Thyroid gland (tissue), 4 donors: Measurements from ENCODE around the gene PHACTR1.

ENCODE experiments used
- POLR2A ChIP-seq, 2 donors: fragments of 450-650 bp; IDR thresholded peaks; one replicate each; pipeline ENCODE4 v1.6.1; 2017; ENCODE audit warnings: antibody characterized with exemption in 2 of 2, mild to moderate bottlenecking in 2 of 2, moderate library complexity in 1 of 2
- TF ChIP-seq, protein P1 (sequence below), 6 experiments: fragments of 200-600 bp in 3 of 6; fragments of 450-650 bp in 3 of 6; sonication (generic) in 3 of 6; IDR thresholded peaks; one replicate each; pipeline ENCODE4 v1.5.1; 2016 to 2019; ENCODE audit warnings: antibody characterized with exemption in 6 of 6, mild to moderate bottlenecking in 2 of 6, inconsistent platforms in 1 of 6, moderate library complexity in 1 of 6

DNA sequence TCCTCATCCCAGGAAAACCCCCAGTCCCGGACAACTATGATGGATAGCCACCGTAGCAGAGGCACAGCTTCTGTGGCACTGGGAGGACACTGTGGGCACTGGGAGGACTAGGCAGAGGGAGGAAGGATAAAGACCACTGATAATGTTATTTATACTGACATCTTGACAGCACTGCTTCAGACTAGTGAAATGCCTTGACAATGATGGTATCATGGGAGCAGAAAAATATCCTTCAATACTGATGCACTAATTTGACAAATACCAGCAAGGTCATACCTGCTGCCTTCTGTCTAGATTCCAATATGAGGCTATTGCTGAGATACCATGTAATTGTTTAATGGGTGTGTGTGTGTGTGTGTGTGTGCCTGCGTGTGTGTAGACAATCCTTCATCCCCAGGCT is 148.6 kb downstream of the PHACTR1 start:
- no peak for TF ChIP-seq POLR2A (IDR thresholded peaks at IDR 0.05)
- TF ChIP-seq, protein P1, sequence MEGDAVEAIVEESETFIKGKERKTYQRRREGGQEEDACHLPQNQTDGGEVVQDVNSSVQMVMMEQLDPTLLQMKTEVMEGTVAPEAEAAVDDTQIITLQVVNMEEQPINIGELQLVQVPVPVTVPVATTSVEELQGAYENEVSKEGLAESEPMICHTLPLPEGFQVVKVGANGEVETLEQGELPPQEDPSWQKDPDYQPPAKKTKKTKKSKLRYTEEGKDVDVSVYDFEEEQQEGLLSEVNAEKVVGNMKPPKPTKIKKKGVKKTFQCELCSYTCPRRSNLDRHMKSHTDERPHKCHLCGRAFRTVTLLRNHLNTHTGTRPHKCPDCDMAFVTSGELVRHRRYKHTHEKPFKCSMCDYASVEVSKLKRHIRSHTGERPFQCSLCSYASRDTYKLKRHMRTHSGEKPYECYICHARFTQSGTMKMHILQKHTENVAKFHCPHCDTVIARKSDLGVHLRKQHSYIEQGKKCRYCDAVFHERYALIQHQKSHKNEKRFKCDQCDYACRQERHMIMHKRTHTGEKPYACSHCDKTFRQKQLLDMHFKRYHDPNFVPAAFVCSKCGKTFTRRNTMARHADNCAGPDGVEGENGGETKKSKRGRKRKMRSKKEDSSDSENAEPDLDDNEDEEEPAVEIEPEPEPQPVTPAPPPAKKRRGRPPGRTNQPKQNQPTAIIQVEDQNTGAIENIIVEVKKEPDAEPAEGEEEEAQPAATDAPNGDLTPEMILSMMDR (IDR thresholded peaks at IDR 0.05) = no peak
